Dermis blood vessel endothelial cell (primary cell): ENCODE data around the gene LHPP. TPM values are rescaled to one million over a fixed set of nuclear protein-coding genes. Genes with fewer than 3 reads are reported as not detected.

ENCODE experiments used
- DNase-seq: peaks from one replicate; pipeline ENCODE4 v3.0.0; 2010
- total RNA-seq: library from RNA; depleted of rRNA; stranded (reverse); fragments of >200 nt; gene quantifications from 2 replicates; pipeline ENCODE4 v1.2.3, GENCODE V29; 2014

LHPP gene
- total RNA-seq, 1 donor from 2014 or later = 4.9 TPM

DNA sequence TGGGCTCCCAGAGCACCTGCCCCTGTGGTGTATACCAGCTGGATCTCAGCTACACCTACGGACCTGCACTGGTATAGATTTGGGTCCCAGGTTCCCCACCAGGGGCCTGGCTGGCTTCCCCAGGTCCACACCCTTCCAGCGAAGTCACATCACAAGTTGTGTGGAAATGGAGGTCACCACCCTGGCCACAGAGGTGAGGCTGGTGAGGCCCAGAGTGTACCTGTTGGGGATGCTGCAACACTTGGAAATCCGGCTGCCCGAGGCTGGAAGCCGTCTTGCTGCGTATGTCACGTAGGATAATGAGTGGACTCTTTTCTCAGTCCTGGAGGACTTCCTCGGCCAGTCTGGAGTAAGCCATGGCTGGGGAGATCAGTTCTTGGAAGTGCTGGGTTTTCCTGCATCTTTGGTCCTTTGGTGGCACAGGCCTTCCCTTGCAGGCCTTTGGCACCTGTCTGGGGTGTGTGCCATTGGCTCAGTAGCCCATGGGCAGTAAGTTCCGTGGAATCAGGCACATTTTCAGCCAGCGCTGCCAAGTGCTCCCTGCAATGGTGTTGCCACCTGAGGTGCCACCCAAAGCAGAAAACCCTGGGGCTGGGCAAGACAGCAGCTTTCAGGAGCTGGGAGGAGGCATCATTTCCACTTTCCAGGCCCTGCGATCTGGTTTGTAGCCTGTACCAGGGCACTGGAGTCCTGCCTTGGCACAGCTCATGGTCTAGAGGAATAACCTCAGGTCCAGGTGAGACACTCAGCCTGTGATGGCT is 97.9 kb downstream of the LHPP start:
- no peak for DNase-seq

DNA sequence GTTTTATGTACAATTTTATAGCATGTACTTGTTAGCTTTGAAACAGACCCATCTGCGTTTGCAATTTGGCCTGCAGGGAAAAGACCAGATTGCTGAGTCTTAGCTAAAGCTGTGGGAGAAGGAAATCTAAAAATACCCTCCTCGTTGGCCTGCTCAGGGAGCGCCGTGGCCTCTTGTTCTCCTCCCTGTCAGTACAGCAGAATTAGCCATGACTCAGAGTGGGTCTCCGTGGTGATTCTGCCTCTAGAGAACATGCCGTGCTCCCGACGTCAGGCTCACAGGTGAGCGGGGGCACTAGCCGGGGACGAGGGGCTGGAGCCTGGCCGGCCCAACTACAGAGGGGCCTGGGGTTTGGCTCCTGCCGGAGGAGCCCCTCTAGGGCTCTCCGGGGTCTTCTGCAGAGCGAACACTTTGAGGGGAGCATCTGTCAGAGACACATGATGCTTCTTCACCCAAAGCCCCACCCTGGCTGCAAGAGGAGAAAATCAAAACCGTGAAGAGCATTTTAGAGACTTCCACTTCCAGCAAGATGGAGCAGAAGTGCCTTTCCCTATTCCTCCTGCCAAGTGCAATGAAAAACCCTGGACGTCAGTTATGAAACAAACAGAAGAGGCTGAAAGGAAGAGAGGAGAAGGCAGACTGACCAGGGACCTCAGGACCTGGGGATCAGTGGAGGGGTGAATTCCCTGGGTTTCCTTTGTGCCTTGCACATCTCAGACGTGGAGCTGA is 98.9 kb downstream of the LHPP start:
- no peak for DNase-seq

DNA sequence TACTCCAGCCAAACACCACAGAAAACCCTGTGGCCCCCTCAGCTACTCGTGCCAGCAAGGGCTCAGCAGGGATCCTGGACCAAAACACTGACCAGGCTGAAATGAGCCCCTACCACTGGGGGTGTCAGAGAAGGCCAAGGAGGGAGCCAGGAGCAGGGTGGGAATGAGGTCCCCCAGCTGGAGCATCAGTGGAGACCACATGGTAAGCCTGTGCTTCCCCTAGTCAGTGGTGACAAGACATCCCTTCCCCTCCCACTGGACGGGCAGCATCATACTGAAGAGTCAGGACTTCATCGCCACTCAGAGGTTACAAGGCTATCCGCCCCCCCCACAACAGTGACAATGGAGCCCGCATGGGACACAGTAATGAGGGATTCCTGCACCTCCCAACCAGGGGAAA is 99.6 kb downstream of the LHPP start:
- DNase-seq = no peak

DNA sequence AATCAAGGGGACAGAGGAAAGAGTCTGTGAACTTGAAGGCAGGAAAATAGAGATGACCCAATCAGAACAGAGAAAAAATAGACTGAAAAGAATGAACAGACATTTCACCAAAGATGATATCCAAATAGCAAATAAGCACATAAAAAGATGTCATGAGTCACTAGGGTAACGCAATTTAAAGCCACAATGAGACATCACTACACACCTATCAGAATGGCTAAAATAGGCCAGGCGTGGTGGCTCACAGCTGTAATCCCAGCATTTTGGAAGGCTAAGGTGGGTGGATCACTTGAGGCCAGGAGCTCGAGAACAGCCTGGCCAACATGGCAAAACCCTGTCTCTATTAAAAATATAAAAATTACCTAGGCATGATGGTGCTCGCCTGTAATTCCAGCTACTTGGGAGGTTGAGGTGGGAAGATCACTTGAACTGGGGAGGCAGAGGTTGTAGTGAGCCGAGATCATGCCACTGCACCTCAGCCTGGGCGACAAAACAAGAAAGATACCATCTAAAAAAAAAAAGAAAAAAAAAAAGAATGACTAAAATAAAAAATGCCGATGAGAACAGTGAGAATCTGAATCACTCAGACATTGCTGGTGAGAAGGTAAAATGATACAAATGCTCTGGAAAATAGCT is 100.9 kb downstream of the LHPP start:
- DNase-seq = no peak

DNA sequence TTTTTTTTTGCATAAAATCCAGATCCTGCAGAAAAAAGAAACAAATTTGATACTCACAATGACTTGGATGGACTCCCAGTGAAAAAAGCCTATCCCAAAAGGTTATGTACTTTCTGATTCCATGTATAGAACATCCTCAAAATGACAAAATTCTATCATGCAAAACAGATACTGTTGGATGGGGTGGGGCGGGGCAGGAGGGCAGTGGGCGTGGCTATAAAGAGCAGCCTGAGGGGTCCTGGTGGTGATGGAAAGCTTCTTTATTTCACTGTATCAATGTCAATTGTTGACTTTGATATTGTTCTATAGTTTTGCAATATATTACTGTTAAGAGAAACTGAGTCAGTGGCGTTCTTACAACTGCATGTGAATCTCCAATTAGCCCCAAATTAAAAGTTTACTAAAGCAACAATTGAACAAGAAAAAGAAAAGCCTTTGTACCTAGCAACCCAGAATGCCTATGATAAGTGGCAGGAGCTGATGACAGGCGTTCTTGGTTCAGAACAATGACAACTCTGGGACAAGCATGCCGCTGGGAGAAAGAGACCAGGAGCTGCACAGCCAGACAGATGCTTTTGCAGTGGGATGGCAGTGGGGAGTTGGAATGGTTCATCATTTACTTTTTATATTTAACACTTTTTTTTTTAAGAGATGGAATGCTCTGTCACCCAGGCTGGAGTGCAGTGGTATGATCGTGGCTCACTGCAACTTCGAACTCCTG is 101.9 kb downstream of the LHPP start:
- DNase-seq = no peak

DNA sequence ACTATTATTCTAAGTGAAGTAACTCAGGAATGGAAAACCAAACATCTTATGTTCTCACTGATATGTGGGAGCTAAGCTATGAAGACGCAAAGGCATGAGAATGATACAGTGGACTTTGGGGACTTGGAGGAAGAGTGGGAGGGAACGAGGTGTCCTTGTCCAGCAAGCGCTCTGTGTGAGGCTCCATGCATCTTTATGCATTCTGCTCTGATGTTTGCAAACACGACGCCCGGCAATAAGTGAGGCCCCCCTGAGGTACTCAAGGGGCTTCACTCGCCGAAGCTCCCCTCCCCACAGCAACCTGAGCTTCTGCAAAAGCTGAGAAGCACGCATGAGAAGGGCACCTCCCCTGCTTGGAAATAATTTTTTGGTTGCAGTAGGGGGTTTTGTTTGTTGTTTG is 103.3 kb downstream of the LHPP start:
- no peak for DNase-seq

DNA sequence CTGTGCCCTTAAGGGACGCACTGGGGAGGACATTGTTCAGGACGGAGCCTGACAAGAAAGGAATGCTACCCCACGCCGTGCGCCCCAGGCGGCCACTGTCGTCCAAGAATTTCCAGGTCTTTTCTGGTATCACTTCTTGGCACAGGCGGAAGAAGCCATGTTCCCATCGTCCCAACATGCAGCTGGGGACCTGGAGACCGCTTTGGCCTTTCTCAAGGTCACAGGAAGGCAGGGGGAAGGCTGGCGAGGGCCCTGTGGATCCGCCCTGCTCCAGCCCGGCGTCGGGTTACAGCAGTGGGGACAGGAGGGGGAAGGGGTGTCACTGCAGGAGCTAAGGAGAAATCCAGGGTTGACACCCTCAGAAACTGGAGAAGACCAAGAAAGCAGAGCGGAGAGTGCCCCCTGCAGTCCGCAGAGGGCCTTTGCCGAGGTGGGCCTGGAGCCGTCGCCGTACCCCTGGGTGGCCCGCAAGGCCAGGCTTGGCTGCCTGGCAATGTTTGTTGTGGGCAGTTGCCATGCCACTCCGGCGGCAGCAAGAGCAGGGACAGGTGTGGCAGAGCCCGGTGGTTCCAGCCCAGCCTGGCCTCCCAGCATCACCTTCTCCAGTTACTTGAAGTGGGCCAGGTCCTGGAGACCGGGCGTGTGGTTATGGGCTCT is 104.1 kb downstream of the LHPP start:
- DNase-seq = peak; percentile 34

DNA sequence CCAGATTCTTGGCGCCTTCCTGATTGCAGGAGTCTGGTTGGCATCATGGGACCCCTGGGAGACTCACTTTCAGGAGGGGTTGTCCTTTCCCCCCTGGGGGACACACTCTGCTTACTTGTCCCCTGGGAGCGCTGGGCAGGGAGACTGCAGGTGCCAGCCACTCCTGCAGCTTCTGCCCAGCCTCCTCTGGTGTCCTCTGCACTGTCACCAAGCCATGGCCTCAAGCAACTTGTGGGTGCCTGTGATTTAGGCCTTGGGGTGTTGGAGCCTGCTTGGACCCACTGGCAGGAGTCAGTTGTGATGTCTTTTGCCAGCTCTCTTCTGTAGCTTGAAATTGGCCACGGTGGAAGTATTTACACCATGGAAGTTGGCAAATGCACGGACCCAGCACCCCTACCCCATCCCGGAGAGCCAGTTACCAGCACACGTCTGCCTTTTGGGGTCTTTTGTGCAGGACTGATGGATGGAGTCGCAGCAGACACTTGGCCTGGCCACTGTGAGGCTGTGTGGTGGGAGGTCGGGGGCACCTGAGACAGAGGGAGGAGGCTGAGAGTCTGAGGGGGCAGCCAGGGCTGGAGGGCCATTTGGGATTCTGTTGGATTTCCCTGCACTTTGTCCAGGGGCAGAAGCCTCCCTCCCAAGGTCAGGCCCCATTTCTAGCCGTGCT is 104.7 kb downstream of the LHPP start:
- DNase-seq = no peak

DNA sequence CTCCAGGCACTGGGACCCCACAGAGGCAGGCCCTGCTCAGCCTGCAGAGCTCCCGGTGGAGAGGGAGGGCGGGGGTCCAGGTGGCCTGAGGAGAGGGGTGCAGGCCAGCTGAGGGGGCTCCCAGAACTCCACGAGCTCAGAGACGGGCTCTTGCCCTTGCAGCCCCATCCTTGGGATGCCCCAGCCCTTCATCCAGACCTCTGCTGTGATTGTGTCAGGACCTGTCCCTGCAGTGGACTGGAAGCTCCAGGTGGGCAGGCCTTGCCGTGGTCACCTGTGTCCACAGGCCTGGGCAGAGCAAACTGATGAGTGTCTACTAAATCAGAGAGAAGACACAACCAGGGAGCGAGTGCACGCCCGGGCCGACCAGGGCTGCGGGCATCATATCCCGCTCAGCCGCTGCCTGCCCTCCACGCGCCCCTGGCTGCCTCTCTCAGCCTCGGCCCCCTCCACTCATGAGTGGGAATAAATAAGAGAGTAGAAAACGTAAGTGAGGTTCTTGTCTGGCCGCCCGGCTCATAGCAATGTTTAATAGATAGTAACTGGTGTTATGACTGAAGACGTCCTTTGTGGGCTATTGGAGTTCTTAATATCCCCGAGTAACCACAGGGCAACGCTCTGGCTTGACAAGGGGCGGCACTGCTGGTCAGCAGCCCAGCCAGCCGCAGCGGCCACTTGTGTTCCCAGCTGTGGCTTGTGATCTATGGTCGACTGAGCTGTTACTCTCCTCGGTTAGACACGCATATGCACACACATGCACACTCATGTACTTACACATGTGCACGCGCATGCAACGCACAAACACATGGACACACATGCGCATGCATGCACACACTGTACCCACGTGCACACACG is 105.6 kb downstream of the LHPP start:
- DNase-seq = no peak

DNA sequence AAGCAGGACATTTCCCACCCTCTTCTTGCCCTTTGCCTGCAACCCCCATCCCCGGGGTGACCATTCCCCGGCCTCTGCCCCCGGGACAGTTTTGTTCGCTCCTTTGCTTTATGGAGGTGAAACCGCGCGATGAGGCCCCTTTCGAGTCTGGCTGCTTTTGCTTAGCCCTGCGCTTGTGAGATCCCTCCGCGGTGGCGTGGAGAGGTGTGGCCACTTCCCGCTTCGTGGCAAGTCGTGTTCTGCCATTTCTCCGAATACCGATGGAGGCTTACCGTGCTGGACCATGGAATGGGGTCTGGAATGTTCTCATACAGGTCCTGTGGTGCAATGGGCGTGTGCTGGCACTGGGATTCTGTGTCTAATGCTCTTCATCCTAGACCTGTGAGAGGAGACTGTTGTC is 106.7 kb downstream of the LHPP start:
- DNase-seq = no peak

DNA sequence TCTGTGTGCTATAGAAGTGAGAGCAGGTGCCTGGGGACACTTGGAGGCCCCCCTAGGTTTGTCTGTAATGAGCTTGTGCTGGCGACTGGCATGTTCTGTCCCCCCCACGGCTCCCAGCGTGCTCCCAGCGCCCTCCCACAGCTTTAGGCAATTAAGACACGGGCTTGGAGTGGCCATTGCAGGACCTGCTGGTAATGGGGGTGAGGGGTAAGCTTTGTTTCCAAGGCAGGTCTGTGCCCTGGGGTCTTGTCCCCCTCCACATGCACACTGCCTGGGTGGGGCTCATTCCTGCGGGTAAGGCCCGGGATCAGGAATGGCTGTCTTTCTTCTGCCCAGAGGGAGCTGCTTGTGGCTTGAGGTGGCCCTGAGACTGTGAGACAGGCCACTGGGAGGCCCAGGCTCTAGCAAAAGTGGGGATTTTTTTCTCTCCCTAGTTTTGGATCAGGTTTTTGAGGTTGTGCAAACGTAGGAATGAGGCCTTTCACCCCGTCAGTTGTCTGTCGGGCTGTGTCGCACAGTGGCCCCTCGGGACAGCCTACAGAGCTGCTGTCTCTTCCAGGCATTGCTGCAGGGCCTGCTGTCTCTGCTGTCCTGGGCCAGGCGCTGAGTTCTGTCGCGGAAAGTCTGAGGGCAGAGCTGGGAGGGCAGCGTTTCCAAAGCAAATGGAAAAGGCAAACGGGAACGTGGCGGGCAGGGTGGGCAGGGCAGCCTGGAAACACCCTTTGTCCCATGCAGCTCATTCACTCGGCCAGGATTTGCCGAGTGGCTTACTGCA is 107.4 kb downstream of the LHPP start:
- no peak for DNase-seq

DNA sequence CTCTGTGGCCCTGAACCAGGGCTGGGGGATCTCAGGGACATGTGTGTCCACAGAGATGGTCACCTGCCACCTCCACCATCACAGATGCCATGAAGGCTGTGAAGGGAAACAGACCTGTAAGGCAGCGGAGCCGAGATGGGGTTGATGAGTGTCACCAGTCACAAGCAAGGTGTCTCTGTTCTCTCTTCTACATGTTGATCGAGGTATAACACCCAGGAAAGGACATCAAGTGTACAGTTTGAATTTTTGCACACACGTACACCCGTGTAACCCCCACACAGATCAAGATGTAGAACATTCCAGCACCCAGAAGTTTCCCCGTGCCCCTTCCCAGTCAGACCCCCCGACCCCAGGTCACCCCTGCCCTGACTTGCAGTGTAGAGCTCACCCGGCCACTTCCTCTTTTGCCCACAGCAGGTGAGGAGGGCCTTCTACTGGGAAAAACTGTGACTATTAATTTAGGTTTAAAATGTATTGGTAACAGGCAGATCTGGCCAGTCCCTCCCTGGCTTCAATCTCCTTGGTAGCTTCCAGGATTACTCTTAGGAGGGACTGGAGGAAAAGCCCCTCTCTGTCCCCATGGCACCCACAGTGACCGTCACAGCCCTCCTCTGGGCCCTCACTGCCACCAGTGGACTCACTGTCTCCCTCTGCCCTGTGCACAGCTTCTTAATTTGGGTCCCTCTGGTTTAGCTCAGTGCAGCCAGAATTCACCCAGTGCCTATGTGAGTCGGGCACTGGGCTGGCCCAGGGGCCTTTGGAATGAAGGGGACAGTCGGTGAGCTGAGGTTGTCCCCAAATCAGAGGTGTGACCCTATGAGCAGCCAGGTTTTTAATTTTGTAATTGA is 108.2 kb downstream of the LHPP start:
- DNase-seq = no peak

DNA sequence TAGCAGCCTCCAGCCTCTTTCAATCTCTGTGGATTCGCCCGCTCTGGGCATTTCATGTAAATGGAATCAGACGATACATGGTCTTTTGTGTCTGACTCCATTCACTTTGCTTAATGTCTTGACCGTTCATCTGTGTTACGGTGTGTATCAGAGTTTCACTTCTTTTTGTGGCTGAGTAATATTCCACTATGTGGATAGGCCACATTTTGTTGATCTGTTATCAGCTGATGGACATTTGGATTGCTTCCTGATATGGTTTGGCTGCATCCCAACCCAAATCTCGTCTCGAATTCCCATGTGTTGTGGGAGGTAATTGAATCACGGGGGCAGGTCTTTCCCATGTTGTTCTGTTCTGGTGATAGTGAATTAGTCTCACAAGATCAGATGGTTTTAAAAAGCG is 109.0 kb downstream of the LHPP start:
- DNase-seq = no peak

DNA sequence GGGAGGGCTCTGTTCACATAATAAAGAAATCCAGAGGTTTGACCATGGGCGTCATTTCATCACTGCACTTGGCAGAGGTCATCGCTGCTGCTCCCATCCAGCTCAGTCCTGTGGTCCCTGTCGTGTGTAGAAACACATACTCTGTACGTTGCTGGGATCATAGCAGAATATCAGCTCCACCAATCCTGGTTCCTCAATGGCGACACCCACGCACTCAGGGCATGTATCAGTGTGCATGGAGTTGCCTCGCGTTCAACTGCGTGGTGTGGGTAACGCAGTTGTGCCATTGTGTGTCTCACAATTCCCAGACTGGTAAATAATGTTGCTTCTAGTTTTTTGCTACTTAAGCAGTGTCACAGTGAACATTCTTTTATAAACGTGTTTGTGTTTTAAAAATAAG is 111.1 kb downstream of the LHPP start:
- DNase-seq = no peak

DNA sequence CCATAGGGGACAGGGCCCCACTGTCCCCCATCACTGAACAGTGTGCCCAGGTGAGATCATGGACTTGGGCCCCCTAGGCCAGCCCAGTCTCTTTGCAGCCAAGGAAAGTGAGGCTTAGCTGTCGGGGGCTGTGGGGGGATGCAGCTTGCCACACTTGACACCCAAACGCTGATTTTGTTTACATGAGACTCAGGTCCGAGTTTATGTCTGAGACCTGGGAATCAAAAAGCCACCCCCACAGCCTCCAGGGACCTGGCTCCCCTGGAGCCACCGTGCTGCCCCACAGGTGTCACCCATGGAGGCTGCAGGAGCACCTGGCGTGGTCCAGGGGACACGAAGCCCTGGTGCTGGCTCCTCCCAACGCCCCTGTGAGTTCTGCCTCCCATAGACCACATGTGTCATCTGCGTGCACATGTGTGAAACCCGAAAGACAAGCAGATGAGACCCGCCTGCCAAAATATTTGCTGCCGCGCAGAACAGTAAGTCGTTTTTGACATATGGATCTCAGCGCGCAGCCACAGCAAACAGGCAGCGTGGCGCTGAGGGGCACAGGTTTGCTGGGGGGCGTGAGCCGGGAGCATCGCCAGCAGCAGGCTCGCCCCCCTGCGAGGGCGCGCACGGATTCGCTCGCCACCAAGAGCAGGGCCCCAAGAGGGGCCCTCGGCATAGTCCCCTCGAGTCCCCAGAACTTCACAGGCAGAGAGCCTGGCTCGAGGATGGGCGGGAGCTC is 112.3 kb downstream of the LHPP start:
- DNase-seq = no peak

DNA sequence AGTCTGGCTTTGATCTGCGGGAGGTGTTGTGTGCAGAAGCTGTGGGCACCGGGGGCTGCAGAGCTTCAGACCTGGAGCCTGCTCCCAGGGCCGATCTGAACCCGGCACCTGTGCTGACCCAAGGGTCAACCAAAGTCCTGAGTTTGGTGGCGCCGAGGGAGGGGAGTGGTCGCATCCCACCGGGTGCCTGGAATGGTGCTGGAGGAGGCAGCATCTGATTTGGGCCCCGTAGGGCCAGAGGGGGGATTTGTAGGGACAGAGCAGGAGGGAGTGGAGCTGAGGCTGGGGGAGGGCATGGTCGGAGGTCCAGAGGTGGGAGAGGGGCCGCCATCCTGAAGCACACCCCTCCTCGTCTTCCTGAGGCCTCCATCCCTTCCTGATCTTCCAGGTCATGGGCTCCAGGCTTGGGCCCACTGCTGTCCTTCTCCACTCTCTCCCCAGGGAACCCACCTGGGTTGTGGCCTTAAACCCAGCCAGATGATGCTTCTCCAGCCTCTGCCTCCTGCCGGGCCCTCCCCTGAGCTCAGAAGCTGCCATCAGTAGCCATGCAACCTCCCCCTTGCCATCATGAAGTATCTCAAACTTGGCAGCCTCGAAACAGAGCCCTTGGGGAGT is 112.9 kb downstream of the LHPP start:
- no peak for DNase-seq

DNA sequence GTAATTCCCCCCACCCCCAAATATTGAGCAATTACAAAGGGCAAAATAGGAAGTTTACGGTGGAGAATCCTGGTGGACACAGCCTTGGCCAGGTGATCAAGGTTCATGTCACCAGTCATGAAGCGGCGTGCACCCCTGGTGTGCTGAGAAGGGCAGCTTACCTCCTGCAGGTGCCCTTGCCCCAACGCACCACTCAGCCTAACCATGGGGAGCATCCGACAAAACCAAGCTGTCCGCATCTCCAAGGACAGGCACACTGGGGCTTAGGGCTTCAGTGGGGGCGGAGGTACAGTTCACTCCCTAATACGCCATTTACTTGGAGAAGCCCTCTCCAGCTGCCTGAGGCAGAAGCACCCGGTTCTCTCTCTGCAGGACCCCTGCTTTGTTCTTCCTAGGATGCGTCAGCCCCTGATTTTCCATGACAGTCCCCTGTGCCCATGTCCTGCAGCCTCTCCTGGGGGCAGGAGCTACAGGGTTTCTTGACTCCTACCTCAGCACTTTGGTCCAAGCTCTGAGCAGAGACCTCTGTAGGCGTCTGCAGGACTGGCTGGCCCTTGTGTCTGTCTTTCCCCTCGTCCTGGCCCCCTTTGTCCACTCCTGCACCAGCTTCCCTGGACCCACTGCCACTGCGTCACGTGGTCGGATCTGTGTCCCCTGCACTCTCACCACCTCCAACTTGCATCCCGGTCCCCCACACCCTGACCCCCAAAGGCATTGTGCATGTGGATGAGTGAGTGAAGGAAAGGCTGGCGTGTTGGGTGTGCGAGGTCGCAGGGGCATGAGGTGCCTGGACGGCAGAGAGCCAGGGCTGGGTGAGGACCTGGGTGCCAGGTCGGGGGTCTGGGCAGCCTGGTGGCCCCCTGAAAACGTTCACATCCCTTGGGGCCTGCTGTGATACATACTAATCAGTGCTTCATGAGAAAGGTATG is 113.7 kb downstream of the LHPP start:
- no peak for DNase-seq
